ENCODE results near the gene CHST9.

The CHST9 gene

DNA sequence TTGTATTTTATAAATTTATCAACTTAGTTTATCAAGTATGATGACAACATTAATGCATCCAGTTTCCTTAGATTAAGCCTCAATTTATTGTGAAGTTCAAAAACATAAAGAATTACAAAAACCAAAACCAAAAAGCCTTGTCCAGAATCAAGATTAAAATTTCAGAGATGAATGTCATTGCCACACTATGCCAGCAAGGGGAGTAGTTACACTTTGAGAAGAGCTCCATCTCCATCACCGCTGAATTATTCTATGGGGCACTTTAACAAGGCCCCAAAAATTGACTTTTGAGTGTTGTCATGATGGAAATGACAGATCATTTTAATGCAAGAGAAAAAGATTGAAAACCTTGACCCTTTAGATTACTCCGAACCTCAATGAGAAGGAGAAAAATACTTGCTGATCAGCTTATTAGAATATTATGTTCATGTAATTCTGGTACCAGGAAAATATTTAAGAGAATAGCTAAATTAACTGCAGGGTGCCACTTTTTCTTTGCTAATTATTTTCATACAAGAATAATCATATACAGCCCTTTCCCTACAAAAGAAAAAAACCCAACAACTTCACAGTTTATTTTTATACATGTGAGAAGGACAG is 167.1 kb downstream of the CHST9 start:
- TF ChIP-seq ZNF274 (IDR thresholded peaks at IDR 0.05; ENCODE audit: low read depth, low read length): no peak
- no peak overlapping the region for H3K4me3 ChIP-seq (ENCODE audit: low read length)

DNA sequence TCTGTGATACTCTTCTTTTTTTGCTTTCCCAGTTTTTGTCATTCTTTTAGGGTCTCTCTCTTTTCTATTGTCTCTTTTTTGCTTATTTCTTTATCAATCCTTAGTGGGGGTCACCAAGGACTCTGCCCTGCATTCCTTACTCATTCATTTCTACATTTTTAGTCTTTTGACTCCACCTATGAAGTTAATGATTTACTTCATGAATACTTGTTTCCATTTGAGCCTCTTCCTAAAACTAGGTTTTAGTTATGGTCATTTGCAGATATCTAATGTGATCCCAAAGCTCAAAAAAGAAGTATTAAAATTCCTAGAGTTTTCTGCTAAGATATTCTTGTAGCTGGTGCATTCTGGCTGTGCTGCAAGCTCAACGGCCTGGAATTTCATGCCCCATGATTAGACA is 170.3 kb downstream of the CHST9 start:
- H3K4me3 ChIP-seq (ENCODE audit: low read length): no peak overlapping the region
- no peak for TF ChIP-seq ZNF274 (IDR thresholded peaks at IDR 0.05; ENCODE audit: low read depth, low read length)

DNA sequence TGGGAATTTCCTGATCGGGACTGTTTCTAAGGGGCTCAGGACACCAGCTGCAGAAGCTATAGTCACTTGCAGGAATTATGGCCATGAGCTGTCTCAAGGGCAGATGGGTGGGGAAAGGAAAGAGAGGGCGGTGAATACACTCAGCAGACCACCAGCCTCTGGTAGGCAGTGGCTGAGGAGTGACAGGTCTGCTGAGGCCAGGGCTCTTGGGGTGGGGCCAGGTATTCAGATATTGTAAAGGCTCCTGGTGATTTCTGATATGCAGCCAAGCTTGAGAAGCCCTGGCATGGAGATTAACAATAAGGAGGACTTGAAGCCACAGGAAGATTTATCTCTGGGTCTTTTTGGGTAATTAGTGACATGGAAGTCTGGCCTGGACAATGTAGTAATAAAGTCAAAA is 174.3 kb downstream of the CHST9 start:
- TF ChIP-seq ZNF274 (IDR thresholded peaks at IDR 0.05; ENCODE audit: low read depth, low read length): no peak
- H3K4me3 ChIP-seq (ENCODE audit: low read length): no peak overlapping the region

DNA sequence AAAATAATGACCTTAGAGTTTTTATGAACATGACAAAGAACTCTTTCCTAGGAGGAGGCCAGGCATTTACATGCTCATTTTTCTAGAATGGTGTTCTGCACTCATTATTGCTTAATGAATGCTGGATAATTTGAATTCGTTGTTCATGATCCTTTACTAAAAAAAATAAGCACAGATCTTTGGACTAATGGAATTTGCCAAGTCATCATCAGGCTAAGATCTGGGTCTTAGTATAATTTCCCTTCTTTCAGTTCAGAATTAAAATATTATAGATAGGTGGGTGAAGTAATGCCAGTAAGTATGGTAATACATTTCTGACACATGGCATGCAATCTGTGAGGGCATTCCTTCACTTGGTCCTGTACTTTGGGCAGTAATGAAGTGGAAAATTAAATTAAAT is 175.8 kb downstream of the CHST9 start:
- TF ChIP-seq ZNF274 (IDR thresholded peaks at IDR 0.05; ENCODE audit: low read depth, low read length): no peak
- no peak overlapping the region for H3K4me3 ChIP-seq (ENCODE audit: low read length)

- TF ChIP-seq ZNF274 (IDR thresholded peaks at IDR 0.05; ENCODE audit: low read depth, low read length): no peak
- H3K4me3 ChIP-seq (ENCODE audit: low read length): no peak overlapping the region
Measured at GRCh38 chr18:27008575-27008974, 176.5 kb downstream of the CHST9 start.

DNA sequence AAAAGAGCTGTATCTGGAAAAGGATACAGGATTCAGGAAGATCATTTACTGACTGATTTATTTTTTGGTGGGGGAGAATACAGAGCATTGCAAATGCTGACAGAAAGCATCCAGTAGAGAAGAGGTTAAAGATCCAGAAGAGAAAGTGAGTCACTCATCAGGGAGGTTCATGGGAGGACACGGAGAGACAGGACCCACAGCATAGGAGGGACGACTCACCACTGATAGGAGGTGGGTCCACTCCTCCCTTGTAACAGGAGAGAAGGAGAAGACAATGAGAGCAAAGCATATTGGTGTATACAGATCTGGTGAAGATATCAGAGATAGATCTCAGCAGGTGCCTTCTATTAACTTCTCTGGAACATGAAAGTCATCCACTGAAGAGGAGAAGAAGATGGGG is 177.2 kb downstream of the CHST9 start:
- TF ChIP-seq ZNF274 (IDR thresholded peaks at IDR 0.05; ENCODE audit: low read depth, low read length): no peak
- no peak overlapping the region for H3K4me3 ChIP-seq (ENCODE audit: low read length)

GRCh38 chr18:27005589-27005988 is 179.5 kb downstream of the CHST9 start:
- no peak overlapping the region for H3K4me3 ChIP-seq (ENCODE audit: low read length)
- no peak for TF ChIP-seq ZNF274 (IDR thresholded peaks at IDR 0.05; ENCODE audit: low read depth, low read length)

GRCh38 chr18:27004056-27004829 is 180.9 kb downstream of the CHST9 start:
- no peak overlapping the region for H3K4me3 ChIP-seq (ENCODE audit: low read length)
- TF ChIP-seq ZNF274 (IDR thresholded peaks at IDR 0.05; ENCODE audit: low read depth, low read length): no peak

- no peak overlapping the region for H3K4me3 ChIP-seq (ENCODE audit: low read length)
- TF ChIP-seq ZNF274 (IDR thresholded peaks at IDR 0.05; ENCODE audit: low read depth, low read length): no peak
Measured at GRCh38 chr18:26999797-27000196, 185.3 kb downstream of the CHST9 start.

GRCh38 chr18:26993568-26993967 is 191.5 kb downstream of the CHST9 start:
- no peak overlapping the region for H3K4me3 ChIP-seq (ENCODE audit: low read length)
- no peak for TF ChIP-seq ZNF274 (IDR thresholded peaks at IDR 0.05; ENCODE audit: low read depth, low read length)

- no peak overlapping the region for H3K4me3 ChIP-seq (ENCODE audit: low read length)
- TF ChIP-seq ZNF274 (IDR thresholded peaks at IDR 0.05; ENCODE audit: low read depth, low read length): no peak
Measured at GRCh38 chr18:26992926-26993325, 192.2 kb downstream of the CHST9 start.

GRCh38 chr18:26989842-26990241 is 195.3 kb downstream of the CHST9 start:
- TF ChIP-seq ZNF274 (IDR thresholded peaks at IDR 0.05; ENCODE audit: low read depth, low read length): no peak

GRCh38 chr18:26981360-26982082 is 203.6 kb downstream of the CHST9 start:
- no peak overlapping the region for H3K4me3 ChIP-seq (ENCODE audit: low read length)

More at GRCh38 chr18:26989842-26990241, 195.3 kb downstream of the CHST9 start:
- no peak overlapping the region for H3K4me3 ChIP-seq (ENCODE audit: low read length)

DNA sequence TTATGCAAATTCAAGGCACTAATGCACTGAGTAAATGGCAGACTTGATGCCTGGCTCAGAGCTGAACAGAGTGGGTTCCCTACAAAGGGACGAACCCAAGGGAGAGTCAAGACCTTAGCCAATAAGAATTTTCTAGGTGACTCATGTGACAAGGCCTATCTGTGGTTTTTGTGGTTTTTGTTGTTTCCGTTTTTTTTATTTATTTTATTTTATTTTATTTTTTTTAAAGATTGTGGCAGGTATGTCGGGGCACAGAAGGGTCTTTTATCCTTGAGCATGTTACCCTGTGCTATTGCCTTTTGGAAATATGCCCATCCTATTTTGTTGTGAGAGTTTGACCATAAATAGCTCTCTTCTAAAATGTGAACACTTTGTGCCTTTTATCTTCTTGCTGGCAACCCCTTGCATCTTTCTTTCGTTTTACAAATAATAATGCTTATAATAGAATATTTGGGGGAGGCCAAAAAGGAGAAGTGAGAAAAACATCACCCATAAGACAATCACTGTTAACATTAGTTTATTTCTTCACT is 206.2 kb downstream of the CHST9 start:
- no peak for TF ChIP-seq ZNF274 (IDR thresholded peaks at IDR 0.05; ENCODE audit: low read depth, low read length)
- H3K4me3 ChIP-seq (ENCODE audit: low read length): no peak overlapping the region

More at GRCh38 chr18:26981360-26982082, 203.6 kb downstream of the CHST9 start:
- no peak for TF ChIP-seq ZNF274 (IDR thresholded peaks at IDR 0.05; ENCODE audit: low read depth, low read length)
